Lung microvascular endothelial cell (primary cell): ENCODE results near the gene SLC25A20. TPM values are rescaled to one million over a fixed set of nuclear protein-coding genes. Genes with fewer than 3 reads are reported as not detected.
"Not testable (repeated sequence)": the region's sequence is repeated elsewhere in the genome, so short reads cannot be mapped to it uniquely, and the experiment has no call there.

Experiments
- DNase-seq, 2 donors: peaks; one replicate each; pipeline versions ENCODE4 v3.0.0 to v3.0.0-alpha.2; 2010; ENCODE audit warnings: low read depth in 2 of 2
- total RNA-seq: library from RNA; depleted of rRNA; stranded (reverse); fragments of >200 nt; gene quantifications from 2 replicates; pipeline ENCODE4 v1.2.1, GENCODE V29; 2014

Gene SLC25A20
- total RNA-seq, 1 donor from 2014 or later: 25.2 TPM

- DNase-seq: peak; percentile 73 to 79
Observed at GRCh38 chr3:48847053-48847503, 51.6 kb downstream of the SLC25A20 start.

GRCh38 chr3:48845170-48845569, 53.5 kb downstream of the SLC25A20 start:
- no peak for DNase-seq

GRCh38 chr3:48837163-48837562, 61.5 kb downstream of the SLC25A20 start:
- no peak for DNase-seq

- DNase-seq: no peak
Observed at GRCh38 chr3:48835650-48836366, 62.9 kb downstream of the SLC25A20 start.

GRCh38 chr3:48832684-48833083, 66.0 kb downstream of the SLC25A20 start:
- DNase-seq: no peak

GRCh38 chr3:48830715-48831114, 68.0 kb downstream of the SLC25A20 start:
- no peak for DNase-seq

GRCh38 chr3:48829525-48829924, 69.2 kb downstream of the SLC25A20 start:
- DNase-seq: not testable (repeated sequence)

- DNase-seq: not testable (repeated sequence)
Observed at GRCh38 chr3:48827874-48828273, 70.8 kb downstream of the SLC25A20 start.

- peak; percentile 13 to 34 for DNase-seq
Observed at GRCh38 chr3:48826451-48826850, 72.2 kb downstream of the SLC25A20 start.

- DNase-seq: peak; percentile 74 to 76
Observed at GRCh38 chr3:48820612-48821324, 77.9 kb downstream of the SLC25A20 start.

- no peak for DNase-seq
Observed at GRCh38 chr3:48819234-48820221, 79.2 kb downstream of the SLC25A20 start.

- no peak for DNase-seq
Observed at GRCh38 chr3:48811524-48811923, 87.2 kb downstream of the SLC25A20 start.

Other genes with a start within 250 kb of the SLC25A20 start
- 0.20 and 0.22 TPM in 2 replicates for gene CELSR3, start 236.0 kb downstream of the SLC25A20 start, total RNA-seq
- 4.2 and 5.2 TPM in 2 replicates for gene NCKIPSD, start 213.0 kb downstream of the SLC25A20 start, total RNA-seq
- 29.0 and 39.3 TPM in 2 replicates for gene IP6K2, start 181.7 kb downstream of the SLC25A20 start, total RNA-seq
- 22.9 and 26.6 TPM in 2 replicates for gene PRKAR2A, start 51.0 kb downstream of the SLC25A20 start, total RNA-seq
- gene ARIH2, start 20.0 kb upstream of the SLC25A20 start, total RNA-seq: 46.0 and 69.0 TPM in 2 replicates
- gene P4HTM, start 91.4 kb upstream of the SLC25A20 start, total RNA-seq: 1.6 and 5.7 TPM in 2 replicates
- gene WDR6, start 108.5 kb upstream of the SLC25A20 start, total RNA-seq: 61.5 and 99.6 TPM in 2 replicates
- gene DALRD3, start 119.7 kb upstream of the SLC25A20 start, total RNA-seq: 29.4 and 30.6 TPM in 2 replicates
- gene NDUFAF3, start 123.2 kb upstream of the SLC25A20 start, total RNA-seq: 57.1 and 76.4 TPM in 2 replicates
- 130 and 331 TPM in 2 replicates for gene IMPDH2, start 130.5 kb upstream of the SLC25A20 start, total RNA-seq
- 52.3 and 56.0 TPM in 2 replicates for gene QRICH1, start 195.2 kb upstream of the SLC25A20 start, total RNA-seq
- 325 and 387 TPM in 2 replicates for gene QARS1, start 205.9 kb upstream of the SLC25A20 start, total RNA-seq
- 21.6 and 36.9 TPM in 2 replicates for gene USP19, start 221.9 kb upstream of the SLC25A20 start, total RNA-seq
- 580 and 1,189 TPM in 2 replicates for gene LAMB2, start 234.2 kb upstream of the SLC25A20 start, total RNA-seq